ENCODE results near the gene RPL13.
"Not testable (repeated sequence)": the region's sequence is repeated elsewhere in the genome, so short reads cannot be mapped to it uniquely, and the experiment has no call there.

The RPL13 gene

DNA sequence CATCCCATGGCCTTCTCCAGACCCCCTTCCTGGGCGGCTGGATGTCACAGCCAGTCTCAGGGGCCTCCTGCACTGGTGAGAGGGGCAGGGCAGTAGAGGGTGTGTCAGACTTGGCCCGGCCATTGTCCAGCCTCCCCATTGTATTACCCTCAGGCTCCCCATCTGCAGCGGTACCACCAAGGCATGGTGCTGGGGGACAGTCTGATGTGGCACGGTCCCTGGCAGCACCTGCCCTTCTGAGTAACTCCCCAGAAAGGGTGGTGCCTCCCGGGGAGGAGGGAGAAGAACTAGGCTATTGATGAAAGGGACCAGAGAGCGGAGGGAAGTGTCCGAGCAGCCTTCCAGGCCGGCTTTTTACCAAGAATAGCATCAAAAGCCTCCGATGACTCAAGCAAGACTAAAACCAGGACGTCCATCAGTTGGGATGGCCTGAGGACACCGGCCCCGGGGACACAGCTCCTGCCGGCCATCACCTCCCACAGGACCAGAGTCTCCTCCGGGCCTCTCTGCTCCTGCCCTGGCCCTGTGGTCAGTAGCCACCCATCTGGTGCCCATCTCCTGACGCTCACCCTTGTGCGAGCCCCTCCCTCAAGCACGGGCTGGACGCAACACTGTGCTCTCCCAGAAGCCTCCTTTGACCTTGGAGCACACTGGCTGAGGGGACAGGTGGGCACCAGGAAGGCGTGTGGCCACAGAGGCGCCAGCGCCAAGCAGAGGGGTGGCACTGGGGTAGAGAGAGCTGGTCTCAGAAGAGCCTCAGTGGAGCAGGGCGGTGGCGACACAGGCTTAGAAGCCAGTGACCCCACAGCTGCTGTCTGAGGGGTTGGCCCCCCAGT is 9.2 kb downstream of the RPL13 start:
- H3K9ac ChIP-seq (ENCODE audit: low read length), result no peak overlapping the region
- no peaks in the 10 kb centered on the region for H3K27me3 ChIP-seq (ENCODE audit: low read length)
- no peaks in the 10 kb centered on the region for H3K79me2 ChIP-seq (ENCODE audit: insufficient read depth, low read length)
- no peaks in the 10 kb centered on the region for H3K9me2 ChIP-seq (replicated peaks; ENCODE audit: insufficient read depth, low read length)
- no peaks in the 10 kb centered on the region for H3K36me3 ChIP-seq (ENCODE audit: low read length)
- no peak for TF ChIP-seq EZH2phosphoT487 (conservative IDR thresholded peaks at IDR 0.05; ENCODE audit: low read length)
- TF ChIP-seq, protein P1, sequence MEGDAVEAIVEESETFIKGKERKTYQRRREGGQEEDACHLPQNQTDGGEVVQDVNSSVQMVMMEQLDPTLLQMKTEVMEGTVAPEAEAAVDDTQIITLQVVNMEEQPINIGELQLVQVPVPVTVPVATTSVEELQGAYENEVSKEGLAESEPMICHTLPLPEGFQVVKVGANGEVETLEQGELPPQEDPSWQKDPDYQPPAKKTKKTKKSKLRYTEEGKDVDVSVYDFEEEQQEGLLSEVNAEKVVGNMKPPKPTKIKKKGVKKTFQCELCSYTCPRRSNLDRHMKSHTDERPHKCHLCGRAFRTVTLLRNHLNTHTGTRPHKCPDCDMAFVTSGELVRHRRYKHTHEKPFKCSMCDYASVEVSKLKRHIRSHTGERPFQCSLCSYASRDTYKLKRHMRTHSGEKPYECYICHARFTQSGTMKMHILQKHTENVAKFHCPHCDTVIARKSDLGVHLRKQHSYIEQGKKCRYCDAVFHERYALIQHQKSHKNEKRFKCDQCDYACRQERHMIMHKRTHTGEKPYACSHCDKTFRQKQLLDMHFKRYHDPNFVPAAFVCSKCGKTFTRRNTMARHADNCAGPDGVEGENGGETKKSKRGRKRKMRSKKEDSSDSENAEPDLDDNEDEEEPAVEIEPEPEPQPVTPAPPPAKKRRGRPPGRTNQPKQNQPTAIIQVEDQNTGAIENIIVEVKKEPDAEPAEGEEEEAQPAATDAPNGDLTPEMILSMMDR (IDR thresholded peaks at IDR 0.05; ENCODE audit: insufficient read depth, low read length, poor library complexity, severe bottlenecking), result no peak
- H2AFZ ChIP-seq (ENCODE audit: low read depth, low read length, severe bottlenecking), result no peak overlapping the region
- H3K9me3 ChIP-seq (ENCODE audit: insufficient read depth, low read length), result no peaks in the 10 kb centered on the region
- H3K4me3 ChIP-seq (ENCODE audit: insufficient read depth, low read length, poor library complexity, severe bottlenecking), result no peak overlapping the region
- no peak overlapping the region for H3K27ac ChIP-seq (ENCODE audit: low read depth, low read length)
- peaks cover 26% of the 10 kb centered on the region for H3F3A ChIP-seq (ENCODE audit: insufficient read depth)
- no peak overlapping the region for H3K4me2 ChIP-seq (ENCODE audit: low read depth, low read length, poor library complexity, severe bottlenecking)
- H4K20me1 ChIP-seq (ENCODE audit: low read depth, low read length), result no peaks in the 10 kb centered on the region

DNA sequence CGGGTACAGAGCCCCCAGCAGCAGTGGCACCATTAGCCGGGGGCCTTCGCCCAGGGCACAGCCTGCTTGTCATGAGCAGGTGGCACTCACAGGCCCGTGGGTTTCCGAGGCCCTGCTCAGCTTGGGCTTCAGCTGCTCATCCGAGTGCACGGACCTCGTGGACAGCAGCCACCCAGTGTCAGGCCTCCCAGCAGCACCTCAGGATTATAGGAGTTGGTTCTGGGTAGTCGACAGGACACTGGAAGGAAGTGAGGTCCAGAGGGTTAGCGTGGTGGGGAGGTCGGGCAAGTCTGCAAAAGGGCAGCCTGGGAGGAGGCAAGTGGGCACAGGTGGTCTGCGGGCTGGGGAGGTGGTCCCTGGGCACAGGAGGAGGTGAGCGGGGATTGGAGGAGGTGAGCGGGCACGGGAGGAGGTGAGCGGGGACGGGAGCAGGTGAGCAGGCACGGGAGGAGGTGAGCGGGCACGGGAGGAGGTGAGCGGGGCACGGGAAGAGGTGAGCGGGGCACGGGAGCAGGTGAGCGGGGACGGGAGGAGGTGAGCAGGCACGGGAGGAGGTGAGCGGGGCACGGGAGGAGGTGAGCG is 10.0 kb downstream of the RPL13 start:
- Histone ChIP-seq H3K36me3 (ENCODE audit: low read length) (no peaks in the 10 kb centered on the region), H3K9ac (ENCODE audit: low read length) (no peak overlapping the region), H2AFZ (ENCODE audit: low read depth, low read length, severe bottlenecking) (no peak overlapping the region), H3K4me2 (ENCODE audit: low read depth, low read length, poor library complexity, severe bottlenecking) (no peak overlapping the region), H3K9me3 (ENCODE audit: insufficient read depth, low read length) (no peaks in the 10 kb centered on the region), H3F3A (ENCODE audit: insufficient read depth) (peaks cover 19% of the 10 kb centered on the region), H3K79me2 (ENCODE audit: insufficient read depth, low read length) (no peaks in the 10 kb centered on the region), H4K20me1 (ENCODE audit: low read depth, low read length) (no peaks in the 10 kb centered on the region), H3K27ac (ENCODE audit: low read depth, low read length) (no peak overlapping the region), H3K4me3 (ENCODE audit: insufficient read depth, low read length, poor library complexity, severe bottlenecking) (no peak overlapping the region), H3K27me3 (ENCODE audit: low read length) (no peaks in the 10 kb centered on the region), H3K9me2 (replicated peaks; ENCODE audit: insufficient read depth, low read length) (no peaks in the 10 kb centered on the region)
- TF ChIP-seq, protein P1 (IDR thresholded peaks at IDR 0.05; ENCODE audit: insufficient read depth, low read length, poor library complexity, severe bottlenecking), result no peak
- TF ChIP-seq EZH2phosphoT487 (conservative IDR thresholded peaks at IDR 0.05; ENCODE audit: low read length), result no peak

DNA sequence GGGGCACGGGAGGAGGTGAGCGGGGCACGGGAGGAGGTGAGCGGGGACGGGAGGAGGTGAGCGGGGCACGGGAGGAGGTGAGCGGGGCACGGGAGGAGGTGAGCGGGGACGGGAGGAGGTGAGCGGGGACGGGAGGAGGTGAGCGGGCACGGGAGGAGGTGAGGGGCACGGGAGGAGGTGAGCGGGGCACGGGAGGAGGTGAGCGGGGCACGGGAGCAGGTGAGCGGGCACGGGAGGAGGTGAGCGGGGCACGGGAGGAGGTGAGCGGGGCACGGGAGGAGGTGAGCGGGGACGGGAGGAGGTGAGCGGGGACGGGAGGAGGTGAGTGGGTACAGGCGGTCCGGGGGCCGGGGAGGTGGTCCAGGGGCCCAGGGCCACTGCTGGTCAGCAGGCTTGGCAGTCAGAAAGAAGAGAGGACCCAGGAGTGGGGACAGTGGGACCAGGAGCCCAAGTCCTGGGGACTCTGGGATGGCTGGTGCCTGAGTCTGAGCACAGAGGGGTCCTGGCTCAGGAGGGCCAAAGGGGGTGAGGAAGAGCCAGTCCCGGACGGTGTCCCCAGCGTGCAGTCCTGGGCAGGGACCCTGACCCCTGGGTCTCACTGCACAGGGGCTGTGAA is 10.6 kb downstream of the RPL13 start:
- H3K9ac ChIP-seq (ENCODE audit: low read length), result not testable (repeated sequence)

DNA sequence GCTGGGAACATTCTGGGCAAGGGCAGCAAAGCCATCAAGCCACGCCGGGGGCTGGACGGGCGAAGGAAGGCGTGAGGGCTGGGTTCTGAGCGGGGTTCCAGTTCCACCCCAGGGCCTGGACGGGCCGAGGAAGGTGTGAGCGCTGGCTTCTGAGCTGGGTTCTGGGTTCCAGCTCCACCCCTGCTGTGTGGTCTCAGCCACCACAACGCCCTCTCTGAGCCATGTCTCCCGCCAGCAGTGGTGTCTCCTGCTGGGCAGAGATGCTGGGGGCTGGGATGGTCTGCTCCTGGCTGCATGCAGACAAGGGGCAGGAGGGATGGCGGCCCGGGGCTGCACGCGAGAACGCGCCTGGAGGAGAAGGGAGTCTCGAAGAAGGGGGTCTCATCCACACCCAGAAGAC is 11.2 kb downstream of the RPL13 start:
- no peaks in the 10 kb centered on the region for H3K9me2 ChIP-seq (replicated peaks; ENCODE audit: insufficient read depth, low read length)
- H4K20me1 ChIP-seq (ENCODE audit: low read depth, low read length), result no peaks in the 10 kb centered on the region
- H3F3A ChIP-seq (ENCODE audit: insufficient read depth), result peaks cover 8% of the 10 kb centered on the region; the same call in 1 of the 2 replicates
- H3K9me3 ChIP-seq (ENCODE audit: insufficient read depth, low read length), result no peaks in the 10 kb centered on the region
- H3K79me2 ChIP-seq (ENCODE audit: insufficient read depth, low read length), result no peaks in the 10 kb centered on the region
- H3K27me3 ChIP-seq (ENCODE audit: low read length), result no peaks in the 10 kb centered on the region
- H3K4me2 ChIP-seq (ENCODE audit: low read depth, low read length, poor library complexity, severe bottlenecking), result no peak overlapping the region
- H3K4me3 ChIP-seq (ENCODE audit: insufficient read depth, low read length, poor library complexity, severe bottlenecking), result no peak overlapping the region
- no peak overlapping the region for H3K27ac ChIP-seq (ENCODE audit: low read depth, low read length)
- no peak overlapping the region for H3K9ac ChIP-seq (ENCODE audit: low read length)
- no peaks in the 10 kb centered on the region for H3K36me3 ChIP-seq (ENCODE audit: low read length)
- no peak for TF ChIP-seq EZH2phosphoT487 (conservative IDR thresholded peaks at IDR 0.05; ENCODE audit: low read length)
- TF ChIP-seq, protein P1 (IDR thresholded peaks at IDR 0.05; ENCODE audit: insufficient read depth, low read length, poor library complexity, severe bottlenecking), result no peak
- H2AFZ ChIP-seq (ENCODE audit: low read depth, low read length, severe bottlenecking), result no peak overlapping the region

More for the DNA sequence above, 10.6 kb downstream of the RPL13 start:
- not testable (repeated sequence) for H3K4me3 ChIP-seq (ENCODE audit: insufficient read depth, low read length, poor library complexity, severe bottlenecking); H3K27me3 ChIP-seq (ENCODE audit: low read length); H3K9me2 ChIP-seq (replicated peaks; ENCODE audit: insufficient read depth, low read length); H2AFZ ChIP-seq (ENCODE audit: low read depth, low read length, severe bottlenecking); H3K4me2 ChIP-seq (ENCODE audit: low read depth, low read length, poor library complexity, severe bottlenecking); H3K9me3 ChIP-seq (ENCODE audit: insufficient read depth, low read length); H4K20me1 ChIP-seq (ENCODE audit: low read depth, low read length); H3K79me2 ChIP-seq (ENCODE audit: insufficient read depth, low read length); H3K27ac ChIP-seq (ENCODE audit: low read depth, low read length); H3K36me3 ChIP-seq (ENCODE audit: low read length)
- H3F3A ChIP-seq (ENCODE audit: insufficient read depth), result peaks cover 13% of the 10 kb centered on the region

Measured in SU-DHL-6 (cell line).